IMR-90 (cell line): ENCODE measurements around the gene ZFPM1.

Experiments
- CEBPB ChIP-seq: IDR thresholded peaks from 2 replicates; pipeline ENCODE4 v1.6.1; 2012; ENCODE audit warnings: low read depth, low read length, improper control_type of control experiment
- MAZ ChIP-seq: IDR thresholded peaks from 2 replicates; pipeline ENCODE4 v1.6.1; 2012; ENCODE audit warnings: low read depth, mild to moderate bottlenecking, low read length, improper control_type of control experiment, moderate library complexity, borderline replicate concordance
- POLR2A ChIP-seq: IDR thresholded peaks from 2 replicates; pipeline ENCODE4 v1.6.1; 2012; ENCODE audit warnings: mild to moderate bottlenecking, low read depth, low read length
- RAD21 ChIP-seq: IDR thresholded peaks from 2 replicates; pipeline ENCODE4 v1.6.1; 2012; ENCODE audit warnings: low read length, improper control_type of control experiment
- RFX5 ChIP-seq: IDR thresholded peaks from 2 replicates; pipeline ENCODE4 v1.8.0; 2012; ENCODE audit warnings: low read depth, mild to moderate bottlenecking, low read length, moderate library complexity
- SMC3 ChIP-seq: fragments of 150-350 bp; IDR thresholded peaks from 2 replicates; pipeline ENCODE4 v1.6.1; 2016; ENCODE audit warnings: low read depth, mild to moderate bottlenecking, antibody characterized with exemption, low read length, moderate library complexity
- TF ChIP-seq, protein P1 (sequence below): conservative IDR thresholded peaks from 2 replicates; pipeline ENCODE4 v1.5.1; 2012; ENCODE audit warnings: mild to moderate bottlenecking, low read depth, low read length, improper control_type of control experiment

DNA sequence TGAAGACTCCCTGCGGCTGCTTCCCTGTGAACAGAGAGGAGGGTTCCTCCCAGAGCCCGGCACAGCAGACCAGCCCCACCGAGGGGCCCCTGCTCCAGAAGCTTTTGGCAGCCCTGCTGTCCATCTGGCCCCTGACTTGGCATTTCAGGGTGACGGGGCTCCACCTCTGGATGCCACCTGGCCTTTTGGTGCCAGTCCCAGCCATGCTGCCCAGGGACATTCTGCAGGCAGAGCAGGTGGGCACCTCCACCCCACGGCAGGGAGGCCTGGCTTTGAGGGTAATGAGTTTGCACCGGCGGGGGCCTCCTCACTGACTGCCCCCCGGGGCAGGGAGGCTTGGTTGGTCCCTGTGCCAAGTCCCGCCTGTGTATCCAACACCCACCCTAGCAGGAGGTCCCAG is 20.3 kb upstream of the ZFPM1 start:
- TF ChIP-seq, protein P1, sequence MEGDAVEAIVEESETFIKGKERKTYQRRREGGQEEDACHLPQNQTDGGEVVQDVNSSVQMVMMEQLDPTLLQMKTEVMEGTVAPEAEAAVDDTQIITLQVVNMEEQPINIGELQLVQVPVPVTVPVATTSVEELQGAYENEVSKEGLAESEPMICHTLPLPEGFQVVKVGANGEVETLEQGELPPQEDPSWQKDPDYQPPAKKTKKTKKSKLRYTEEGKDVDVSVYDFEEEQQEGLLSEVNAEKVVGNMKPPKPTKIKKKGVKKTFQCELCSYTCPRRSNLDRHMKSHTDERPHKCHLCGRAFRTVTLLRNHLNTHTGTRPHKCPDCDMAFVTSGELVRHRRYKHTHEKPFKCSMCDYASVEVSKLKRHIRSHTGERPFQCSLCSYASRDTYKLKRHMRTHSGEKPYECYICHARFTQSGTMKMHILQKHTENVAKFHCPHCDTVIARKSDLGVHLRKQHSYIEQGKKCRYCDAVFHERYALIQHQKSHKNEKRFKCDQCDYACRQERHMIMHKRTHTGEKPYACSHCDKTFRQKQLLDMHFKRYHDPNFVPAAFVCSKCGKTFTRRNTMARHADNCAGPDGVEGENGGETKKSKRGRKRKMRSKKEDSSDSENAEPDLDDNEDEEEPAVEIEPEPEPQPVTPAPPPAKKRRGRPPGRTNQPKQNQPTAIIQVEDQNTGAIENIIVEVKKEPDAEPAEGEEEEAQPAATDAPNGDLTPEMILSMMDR: no peak
- TF ChIP-seq MAZ (no peak), SMC3 (no peak), POLR2A (no peak), CEBPB (no peak), RFX5 (no peak), RAD21 (no peak)
